Stimulated activated CD8-positive, alpha-beta memory T cell treated with anti-CD3 and anti-CD28 coated beads, Interleukin-4, amount 100 ng/mL, for 48 hours (primary cell): ENCODE measurements around the gene CSNK1E.

Source experiments
- DNase-seq: peaks from one replicate; pipeline ENCODE4 v3.0.0-alpha.2; 2020

Gene CSNK1E

DNA sequence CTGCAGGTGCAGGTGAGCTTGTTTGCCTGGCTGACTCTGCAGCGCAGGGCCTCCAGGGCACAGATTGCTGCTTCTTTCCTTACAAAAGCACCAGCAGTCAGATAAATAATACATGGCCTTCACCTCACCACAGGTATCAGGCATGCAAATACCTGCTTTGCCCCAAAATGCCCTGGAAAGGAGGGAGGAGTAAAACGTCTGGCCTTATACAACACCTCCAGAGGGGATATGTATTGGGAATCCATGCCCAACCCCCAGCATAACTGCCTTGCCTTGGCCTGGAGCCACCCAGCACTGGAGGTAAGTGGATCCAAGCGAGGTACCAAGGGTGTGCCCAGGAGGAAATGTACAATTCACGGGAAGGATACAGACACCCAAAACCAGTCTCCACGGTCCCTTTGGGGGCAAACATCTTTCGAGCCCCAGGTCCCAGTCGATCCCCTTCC, 45.3 kb downstream of the CSNK1E start:
- no peak for DNase-seq

DNA sequence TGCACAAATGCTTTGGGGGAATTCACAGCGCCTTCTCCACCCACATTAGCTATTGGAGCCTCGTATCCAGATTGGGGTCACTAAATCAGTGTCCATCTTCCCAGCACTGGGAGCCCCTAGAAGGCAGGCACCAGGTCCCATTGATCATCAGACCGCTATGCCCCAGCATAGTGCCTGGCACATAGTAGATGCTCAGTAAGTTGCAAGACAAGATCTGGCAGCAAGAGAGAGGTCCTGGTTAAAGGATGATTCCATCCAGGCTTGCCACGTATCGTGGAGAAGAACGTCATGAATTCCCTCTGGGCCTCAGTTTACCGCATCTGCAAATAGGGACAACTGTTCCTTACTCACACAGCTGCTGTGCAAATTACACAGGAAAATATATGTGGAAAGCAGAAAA, 46.1 kb downstream of the CSNK1E start:
- DNase-seq: no peak

DNA sequence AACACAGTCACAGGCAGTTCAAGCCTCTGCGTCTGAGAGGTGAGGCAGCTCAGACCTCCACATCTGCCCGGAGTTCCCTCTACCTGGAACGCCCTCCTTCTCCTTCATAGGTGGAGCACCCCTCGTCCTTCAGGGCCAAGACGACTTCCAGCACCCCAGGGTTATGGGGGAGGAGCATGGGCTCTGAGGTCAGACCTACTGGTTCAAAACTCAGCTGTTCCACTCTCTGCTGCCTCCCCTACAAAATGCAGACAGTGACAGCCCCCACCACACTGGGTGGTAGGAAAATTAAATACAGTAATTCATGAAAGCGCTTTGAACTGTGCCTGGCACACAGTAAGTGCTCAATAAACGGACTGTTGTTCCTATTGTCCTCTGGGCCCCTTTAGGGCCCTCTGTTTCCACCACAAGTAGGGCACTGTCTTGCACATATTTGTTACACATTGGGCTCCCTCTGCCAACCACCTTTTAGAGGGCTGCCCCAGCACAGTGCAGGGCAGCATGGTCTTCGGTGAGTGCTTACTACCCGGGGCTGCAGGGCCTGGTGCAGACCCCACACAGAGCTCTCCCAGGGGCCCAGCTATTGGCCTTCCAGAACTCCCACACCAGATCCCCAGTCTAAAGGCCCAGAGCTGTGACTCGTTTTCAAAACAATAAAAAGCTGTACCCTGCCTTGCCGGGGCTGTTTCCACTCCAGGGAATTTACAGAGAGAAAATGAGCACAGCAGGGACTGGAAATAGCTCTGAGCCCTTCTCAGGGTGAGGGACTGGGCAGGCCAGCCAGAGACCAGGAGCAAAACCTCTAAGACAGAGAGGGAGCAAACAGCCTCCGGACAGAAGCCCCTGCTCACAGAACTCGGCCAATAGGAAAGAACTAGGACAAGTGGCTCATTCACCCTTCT, 46.9 kb downstream of the CSNK1E start:
- no peak for DNase-seq

DNA sequence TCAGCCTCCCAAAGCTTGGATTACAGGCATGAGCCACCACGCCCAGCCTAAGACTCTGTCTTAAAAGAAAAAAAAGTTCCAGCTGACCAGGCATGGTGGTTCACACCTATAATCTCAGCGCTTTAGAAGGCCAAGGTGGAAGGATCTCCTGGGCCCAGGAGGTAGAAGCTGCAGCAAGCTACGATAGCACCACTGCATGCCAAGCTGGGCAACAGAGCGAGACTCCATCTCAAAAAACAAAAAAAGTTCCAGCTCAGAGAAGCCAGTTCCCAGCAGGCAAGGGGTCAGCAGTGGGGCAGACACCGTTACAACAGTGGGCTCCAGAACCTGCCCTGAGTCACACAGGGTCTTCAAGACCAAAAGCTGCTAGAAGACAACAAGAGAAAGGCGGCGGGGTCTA, 47.8 kb downstream of the CSNK1E start:
- no peak for DNase-seq

DNA sequence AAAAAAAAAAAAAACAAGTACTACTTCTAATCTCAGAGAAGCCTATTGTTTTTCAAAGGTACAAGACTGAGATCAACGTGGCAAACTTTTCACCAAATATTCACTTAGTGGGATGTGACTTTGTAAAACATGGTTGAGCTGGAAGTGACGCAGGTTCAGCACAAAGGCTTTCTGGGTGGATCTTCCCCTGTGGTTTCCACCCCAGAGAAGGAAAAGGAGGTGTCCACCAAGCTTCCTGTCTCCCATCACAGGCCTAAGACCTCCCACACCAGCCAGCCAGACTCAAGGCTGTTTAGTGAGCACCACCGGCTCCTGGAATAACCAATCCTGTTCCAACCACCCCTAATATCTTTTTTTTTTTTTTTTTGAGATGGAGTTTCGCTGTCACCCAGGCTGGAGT, 50.1 kb downstream of the CSNK1E start:
- DNase-seq: peak; percentile 51

DNA sequence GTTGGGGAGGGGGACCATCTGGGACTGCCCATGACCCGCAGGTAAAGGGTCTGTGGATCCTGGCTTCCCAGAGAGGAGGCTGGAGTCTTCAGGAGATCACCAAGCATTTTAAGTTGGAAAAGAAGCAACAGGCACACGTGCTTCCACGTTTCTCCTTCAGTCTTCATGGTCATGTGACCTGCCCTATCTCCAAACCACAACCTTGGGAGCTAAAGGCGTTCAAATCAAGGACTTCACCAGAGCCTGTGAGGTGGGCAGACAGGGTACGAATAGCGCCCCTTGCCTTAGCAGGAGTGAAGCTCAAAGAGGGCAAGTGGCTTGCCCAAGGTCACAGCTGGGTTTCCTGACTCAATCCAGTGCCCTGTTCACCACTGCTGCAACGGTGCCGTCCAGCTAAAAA, 51.1 kb downstream of the CSNK1E start:
- DNase-seq: no peak

DNA sequence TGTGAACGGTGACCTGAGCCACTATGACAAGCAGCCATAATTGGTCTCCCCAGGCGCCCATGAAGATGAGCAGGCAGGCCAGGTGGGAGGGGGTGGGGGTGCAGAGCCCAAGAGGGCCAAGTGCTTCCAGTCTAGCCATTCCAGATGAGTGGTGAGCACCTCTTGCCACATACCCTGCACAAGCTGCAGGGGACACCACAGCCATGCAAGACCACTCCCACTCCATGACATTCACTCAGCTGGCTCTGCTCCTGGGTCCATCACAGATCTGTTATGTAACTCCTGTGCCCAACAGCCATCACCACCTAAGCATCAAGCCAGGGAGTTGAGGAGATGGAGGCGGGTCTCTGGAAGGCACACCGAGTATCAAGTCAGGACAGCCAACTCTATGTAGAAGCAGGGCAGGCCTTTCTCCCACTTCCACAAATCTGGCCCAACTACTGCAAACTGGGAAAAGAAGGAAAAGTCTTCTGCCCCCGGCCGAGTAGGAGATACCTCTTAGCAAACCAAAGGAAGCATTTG, 52.9 kb downstream of the CSNK1E start:
- DNase-seq: no peak

DNA sequence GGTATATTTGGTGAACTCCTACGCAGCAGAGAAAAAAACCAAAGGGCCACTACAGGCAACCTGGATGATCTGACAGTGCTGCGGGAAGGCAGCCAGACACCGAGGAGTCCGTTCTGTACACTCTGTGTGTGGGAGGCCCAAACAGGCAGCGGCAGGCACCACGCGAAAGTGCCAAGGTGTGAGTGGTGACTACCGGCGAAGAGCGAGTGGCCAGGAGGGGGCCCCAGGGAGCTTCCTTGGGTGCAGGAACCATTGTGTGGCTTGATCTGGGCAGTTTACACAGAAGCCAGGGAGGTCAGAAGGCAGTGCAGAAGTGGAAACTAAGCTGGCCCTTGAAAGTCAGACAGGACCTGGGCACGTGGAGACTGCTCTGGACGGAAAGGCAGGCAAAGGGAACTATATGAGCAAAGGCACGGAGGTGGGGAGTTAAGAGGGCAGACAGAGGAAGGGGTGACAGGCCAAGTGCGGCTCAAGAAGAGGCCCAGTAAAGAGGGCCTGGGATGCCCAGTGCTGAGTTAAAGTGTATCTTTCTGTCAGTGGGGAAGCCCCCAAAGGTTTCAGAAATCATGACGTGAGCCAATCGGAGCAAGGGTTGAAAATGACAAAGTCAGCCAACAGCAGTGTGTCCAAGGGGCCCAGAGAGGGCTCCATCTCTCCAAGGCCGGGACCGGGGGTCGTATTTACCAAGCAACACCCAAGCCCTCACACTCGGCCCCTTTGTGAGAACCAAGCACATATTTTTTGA, 55.0 kb downstream of the CSNK1E start:
- DNase-seq: peak; percentile 67

DNA sequence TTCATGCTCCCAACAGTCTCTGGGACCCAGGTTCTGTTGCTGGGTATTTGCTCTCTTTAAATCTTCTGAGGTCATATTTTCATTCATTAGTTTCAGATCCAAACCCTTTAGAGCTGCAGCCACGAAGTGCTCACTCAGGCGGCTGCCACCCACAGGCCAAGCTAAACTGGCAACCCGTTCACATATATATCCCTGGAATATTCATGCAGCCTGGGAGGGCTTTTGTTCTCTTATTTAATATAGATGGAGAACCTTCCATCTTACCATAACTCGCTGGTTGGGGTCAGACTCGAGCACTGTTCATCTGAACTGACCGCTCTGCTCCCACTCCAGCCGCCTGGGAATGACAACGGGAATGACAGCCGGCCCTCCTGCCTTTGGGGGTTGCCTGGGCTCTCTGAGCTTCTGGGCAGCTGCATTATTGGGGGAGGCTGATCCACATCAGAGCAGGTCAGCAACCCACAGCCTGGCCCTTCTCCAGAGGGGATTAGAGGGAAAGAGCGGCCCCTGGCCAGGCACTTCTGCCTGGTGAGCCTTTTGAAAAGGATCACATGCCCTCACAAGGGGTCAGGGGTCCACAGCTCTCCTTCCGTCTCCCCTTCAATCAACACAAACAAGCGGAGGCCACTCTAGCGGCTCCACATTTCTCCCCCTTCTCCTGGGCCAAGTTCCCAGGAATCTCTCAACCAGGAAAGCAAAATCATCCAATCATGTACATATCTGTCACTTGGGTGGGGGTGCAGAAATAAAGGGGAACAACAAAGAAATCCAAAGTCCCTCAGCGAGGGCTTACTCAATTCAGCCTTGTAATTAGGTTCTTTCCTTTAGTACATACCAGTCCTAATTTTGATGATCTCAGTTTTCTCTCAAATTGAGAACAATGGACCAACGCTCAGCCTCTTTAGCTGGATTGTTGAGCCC, 56.2 kb downstream of the CSNK1E start:
- DNase-seq: no peak

DNA sequence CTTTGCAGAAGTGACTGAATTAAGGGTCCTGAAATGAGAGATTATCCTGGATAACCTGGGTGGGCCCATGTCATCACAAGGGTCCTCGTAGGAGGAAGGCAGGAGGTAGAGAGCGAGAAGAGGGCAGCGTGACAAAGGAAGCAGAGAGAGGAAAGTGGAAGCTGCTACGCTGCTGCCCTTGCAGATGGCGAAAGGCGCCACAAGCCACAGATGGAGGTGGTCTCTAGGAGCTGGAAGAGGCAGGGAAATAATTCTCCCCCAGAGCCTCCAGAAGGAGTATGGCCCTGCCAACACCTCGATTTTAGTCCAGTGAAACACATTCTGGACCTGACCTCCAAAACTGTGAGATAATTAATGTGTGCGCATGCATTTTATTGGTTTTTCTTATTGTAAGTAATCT, 57.9 kb downstream of the CSNK1E start:
- DNase-seq: no peak

DNA sequence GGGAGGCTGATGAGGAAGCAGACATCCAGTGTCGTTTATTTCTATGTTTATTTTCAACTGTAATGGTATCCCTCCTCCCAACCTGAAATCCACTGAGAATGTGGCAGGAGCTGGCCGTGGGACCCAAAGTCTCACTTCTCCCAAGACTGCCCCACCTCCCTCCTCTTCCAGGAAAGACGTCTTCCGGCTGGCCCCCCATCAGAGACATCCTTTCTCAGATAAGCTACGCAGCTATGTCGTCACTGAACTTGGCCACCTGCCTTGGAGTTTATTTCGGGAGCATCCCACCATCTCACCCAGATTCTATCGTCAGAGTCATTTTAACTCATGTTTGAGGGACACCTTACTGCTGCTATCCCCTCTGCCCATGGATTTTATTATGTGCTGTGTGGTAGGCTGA, 58.3 kb downstream of the CSNK1E start:
- DNase-seq: no peak

DNA sequence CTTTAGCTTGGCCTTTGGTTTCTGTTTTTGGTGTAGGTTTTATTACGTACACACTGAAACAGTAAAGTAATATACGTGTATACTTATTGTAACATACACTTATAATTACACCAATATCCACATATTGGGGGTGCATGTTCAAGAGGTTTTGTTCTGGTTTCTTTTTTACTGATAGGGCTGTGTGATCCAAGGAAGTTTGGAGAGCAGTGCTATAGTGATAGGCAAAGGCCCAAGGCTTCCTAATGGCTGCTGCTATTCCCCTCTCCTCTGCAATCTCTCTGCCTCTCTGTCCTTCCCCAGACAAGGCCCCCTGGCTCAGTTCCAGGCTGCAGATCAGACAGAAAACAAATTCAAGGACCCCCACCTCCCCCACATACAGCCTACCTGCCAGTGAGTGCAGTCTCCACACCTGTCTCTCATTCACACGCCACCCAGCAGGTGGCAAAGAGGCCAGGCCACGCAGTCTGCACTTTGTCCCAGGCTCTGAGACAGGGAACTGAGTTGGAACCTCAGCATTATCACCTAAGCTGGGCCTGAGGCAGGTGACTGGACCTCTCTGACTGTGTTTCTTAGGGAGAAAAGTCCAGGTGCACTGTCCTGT, 59.5 kb downstream of the CSNK1E start:
- DNase-seq: no peak

DNA sequence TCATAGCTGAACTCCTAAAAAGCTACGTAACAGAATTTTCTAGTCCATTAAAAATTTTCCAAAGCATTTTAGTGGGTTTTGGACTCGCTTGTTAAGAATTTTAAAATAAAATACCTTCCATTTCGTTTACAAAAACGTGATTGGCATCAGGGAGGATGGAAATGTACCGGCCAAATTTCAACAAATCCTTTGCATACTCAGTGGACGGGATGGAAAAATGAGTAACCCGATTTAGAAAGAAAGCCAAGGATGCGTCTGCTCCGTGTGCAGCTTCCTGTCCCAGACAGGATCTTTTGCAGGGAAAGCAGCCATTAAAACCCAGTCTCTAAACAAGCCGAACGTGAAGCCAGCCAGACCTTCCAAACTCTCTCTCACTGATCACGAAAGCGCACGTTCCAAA, 60.1 kb downstream of the CSNK1E start:
- no peak for DNase-seq

DNA sequence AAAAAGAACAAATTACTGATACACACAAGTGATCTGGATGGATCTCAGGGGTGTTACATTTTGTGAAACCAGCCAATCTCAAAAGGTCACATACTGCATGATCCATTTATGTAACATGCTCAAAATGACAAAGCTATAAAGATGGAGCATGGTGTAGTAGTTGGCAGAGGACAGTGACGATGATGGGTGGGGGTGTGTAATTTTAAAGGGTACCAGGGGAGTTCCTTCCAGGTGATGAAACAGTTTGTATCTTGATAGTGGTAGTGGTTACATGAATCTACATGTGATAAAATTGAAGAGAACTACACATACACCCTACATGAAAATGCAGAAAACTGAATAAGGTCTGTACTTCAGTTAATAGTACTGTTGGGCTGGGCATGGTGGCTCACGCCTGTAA, 61.5 kb downstream of the CSNK1E start:
- no peak for DNase-seq

DNA sequence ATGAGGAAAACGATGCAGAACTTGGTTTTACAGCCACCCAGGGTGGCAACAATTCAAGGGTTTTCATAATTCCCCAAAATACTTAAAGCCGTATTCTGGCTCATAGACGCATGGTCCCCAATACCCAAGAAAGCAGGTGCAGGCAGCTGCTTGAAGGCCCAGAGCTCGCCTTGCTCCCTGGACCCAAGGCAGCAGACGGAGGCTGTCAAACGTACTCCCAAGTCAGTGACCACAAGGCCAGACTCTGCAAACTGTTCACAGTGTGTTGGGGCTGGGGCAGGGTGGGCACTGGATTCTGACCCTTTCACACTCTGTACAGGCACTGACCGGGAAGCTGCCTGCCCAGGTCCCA, 65.9 kb downstream of the CSNK1E start:
- DNase-seq: no peak

DNA sequence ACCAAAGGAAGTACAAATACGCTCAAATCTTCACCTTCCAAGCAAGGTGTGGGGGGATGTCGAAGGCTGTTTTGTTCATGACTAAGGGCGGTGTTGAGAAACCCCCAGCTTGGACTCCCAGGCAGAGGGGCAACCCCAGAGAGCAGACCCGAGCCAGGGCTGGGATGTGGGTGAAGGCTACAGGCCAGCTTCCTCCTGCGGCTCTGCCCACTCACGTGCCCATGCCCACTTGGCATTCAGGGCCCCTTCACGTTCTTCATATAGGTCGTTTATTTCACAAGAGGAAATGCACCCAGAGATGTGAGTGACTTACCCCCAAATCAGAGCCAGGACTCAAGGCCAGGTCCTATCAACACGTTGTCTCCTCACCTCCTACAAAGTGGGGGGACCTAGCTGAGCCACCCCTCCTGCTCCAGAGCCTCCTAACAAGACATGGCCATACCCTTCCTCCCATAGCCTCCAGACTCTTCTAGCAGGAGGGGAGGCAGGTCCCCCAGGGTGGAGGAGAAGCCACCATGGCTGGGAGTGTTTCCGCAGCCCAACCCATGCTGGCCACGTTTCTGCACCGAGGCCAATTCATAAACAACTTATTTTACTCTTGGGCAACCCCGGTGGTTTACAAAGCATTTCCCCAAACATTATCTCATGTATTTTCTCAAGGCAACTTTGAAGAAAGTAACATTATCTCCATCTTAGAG, 66.4 kb downstream of the CSNK1E start:
- DNase-seq: no peak

DNA sequence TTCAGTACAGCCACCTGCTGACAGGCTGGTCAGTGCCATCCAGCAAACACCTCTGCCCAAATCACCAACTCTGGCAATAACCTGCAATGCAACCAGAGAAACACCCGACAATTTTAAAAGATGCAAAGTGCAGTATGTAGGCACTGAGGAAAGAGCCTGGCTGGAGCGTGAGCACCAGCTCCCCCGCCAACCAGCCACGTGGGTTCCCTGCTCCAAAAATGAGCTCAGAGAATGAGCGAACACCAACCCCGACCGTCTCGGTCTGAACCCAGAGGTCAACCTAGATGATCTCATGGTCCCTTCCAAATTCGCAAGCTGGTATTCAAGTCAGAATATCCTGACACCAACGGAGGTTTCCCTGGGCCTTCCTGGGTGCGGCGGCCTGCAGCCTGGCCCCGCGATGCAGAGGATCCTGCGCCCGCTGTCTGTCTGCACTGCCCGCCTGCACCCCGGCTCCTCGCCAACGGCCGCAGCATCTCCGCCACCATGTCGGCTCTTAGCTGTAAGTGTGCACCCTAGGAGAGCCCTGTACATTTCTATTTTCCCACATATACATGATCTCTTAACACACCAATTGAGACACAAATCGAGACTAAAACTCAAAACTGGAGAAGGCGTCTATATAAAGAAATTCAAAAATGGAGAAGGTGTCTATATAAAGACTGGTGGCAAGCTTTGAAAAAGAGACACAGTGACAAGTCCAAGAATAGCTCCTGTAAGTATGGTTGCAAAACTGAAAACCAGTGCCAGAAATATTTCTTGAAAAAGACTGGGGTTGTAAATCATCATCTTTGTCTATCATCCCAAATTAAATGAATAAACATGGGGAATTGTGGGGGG, 67.2 kb downstream of the CSNK1E start:
- DNase-seq: no peak

DNA sequence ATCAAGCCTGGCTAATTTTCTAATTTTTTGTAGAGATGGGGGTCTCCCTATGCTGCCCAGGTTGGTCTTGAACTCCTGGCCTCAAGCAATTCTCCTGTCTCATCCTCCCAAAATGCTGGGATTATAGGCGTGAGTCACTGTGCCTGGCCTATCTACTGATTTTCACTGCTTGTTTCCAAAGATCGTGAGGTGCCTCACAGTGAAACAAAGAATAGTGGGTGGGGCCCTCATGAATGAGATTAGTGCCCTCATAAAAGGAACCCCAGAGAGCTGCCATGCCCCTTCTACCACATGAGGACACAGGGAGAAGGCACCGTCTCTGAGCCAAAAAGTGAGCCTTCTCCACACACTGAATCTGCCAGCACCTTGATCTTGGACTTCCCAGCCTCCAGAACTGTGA, 67.9 kb downstream of the CSNK1E start:
- DNase-seq: no peak

DNA sequence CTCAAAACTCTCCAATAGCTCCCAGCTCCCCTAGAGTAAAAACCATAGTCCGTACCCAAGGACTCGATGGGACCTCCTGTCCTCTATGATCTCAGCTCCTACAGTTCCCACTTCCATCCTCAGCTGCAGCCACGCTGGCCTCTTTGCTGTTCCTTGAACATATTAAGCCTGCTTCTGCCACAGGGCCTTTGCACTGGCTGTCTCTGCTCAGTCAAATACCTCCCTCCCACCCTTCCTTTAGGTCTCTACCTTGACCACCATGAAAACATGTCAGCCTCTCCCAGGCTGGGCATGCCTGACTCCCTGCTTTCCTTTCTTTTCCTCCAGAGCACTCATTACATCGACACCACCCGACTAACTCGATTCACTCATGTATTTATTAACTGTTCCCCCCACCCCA, 69.0 kb downstream of the CSNK1E start:
- no peak for DNase-seq

DNA sequence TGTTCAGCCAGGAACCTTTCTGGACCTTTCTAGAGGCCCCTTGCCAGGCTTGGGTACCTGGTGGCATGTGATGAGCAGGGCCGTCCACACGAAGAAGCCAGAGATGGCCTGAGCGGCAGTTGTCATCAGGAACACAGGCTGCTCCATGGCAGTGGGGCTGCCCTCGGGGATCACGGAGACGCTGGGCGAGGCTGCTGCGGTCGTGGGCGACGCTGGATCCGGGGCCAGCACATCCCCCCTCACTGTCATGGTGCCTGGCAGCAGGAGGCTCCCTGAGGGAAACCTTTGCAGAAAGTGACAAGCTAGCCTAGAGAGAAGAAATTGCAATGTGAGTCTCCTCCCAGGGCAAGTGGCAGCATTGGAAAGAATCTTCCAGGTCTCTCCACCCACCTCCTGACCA, 69.5 kb downstream of the CSNK1E start:
- DNase-seq: no peak

DNA sequence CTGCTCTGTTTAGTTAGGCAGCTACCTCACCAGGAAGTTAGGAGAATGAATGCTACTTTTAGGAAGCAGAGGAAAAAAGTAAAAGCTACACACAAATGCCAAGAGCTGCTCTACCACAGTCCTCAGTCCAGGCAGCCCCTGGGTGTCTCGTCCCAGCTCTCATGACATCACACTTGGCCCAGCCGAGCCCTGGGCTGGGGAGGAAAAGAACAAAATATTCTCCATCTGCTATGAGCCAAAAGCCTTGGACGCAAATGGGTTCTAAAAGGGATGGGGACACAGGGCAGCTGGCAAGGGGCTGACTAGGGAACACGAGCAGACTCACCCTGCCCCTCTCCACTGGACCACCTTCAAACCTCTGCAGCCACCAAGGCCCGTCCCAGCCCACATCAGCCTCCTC, 70.5 kb downstream of the CSNK1E start:
- no peak for DNase-seq
